Thyroid gland (tissue), 4 donors: ENCODE data around the gene LORICRIN. TPM values are rescaled to one million over a fixed set of nuclear protein-coding genes. Genes with fewer than 3 reads are reported as not detected.

Experiments used
- DNase-seq, 2 donors: peaks; one replicate each; pipeline ENCODE4 v3.0.0-alpha.2; 2019
- H3K27ac ChIP-seq, 3 donors: fragments of 200-600 bp; sonication (generic); 1 replicate in 2 of 3; 2 replicates in 1 of 3; pipeline ENCODE4 v1.5.1; 2016 to 2019; ENCODE audit warnings: mild to moderate bottlenecking in 1 of 3, moderate library complexity in 1 of 3
- H3K27me3 ChIP-seq: fragments of 200-600 bp; sonication (generic); one replicate; pipeline ENCODE4 v1.5.1; 2019
- H3K36me3 ChIP-seq, 2 donors: fragments of 200-600 bp; sonication (generic); one replicate each; pipeline ENCODE4 v1.5.1; 2016 to 2019
- H3K4me1 ChIP-seq, 2 donors: fragments of 200-600 bp; sonication (generic); one replicate each; pipeline ENCODE4 v1.5.1; 2017 to 2019
- H3K4me3 ChIP-seq, 3 donors: fragments of 200-600 bp; sonication (generic); replicated peaks in 1 of 3; 1 replicate in 2 of 3; 2 replicates in 1 of 3; pipeline ENCODE4 v1.5.1; 2016; ENCODE audit warnings: mild to moderate bottlenecking in 1 of 3
- H3K9me3 ChIP-seq: fragments of 200-600 bp; sonication (generic); one replicate; pipeline ENCODE4 v1.5.1; 2017
- POLR2A ChIP-seq, 2 donors: fragments of 450-650 bp; IDR thresholded peaks; one replicate each; pipeline ENCODE4 v1.6.1; 2017; ENCODE audit warnings: antibody characterized with exemption in 2 of 2, mild to moderate bottlenecking in 2 of 2, moderate library complexity in 1 of 2
- WGBS, 2 donors: methylation state at CpG; one replicate each; pipeline ENCODE4 v1.1.5; 2017; 5-methylcytosine and 5-hydroxymethylcytosine counted together
- intact Hi-C: fragments of 100-400 bp; cut with DNase I; formaldehyde crosslinking; loops from one replicate; pipeline ENCODE4 v1.15.1; 2023
- total RNA-seq, 4 donors: library from RNA; depleted of rRNA; stranded (reverse); fragments of >200 nt; gene quantifications; one replicate each; pipeline ENCODE4 v1.2.3, GENCODE V29; 2016
- TF ChIP-seq, protein P1 (sequence below), 6 experiments: fragments of 200-600 bp in 3 of 6; fragments of 450-650 bp in 3 of 6; sonication (generic) in 3 of 6; IDR thresholded peaks; one replicate each; pipeline ENCODE4 v1.5.1; 2016 to 2019; ENCODE audit warnings: antibody characterized with exemption in 6 of 6, mild to moderate bottlenecking in 2 of 6, inconsistent platforms in 1 of 6, moderate library complexity in 1 of 6

The LORICRIN gene
- total RNA-seq, 4 donors from 2014 or later: not detected

DNA sequence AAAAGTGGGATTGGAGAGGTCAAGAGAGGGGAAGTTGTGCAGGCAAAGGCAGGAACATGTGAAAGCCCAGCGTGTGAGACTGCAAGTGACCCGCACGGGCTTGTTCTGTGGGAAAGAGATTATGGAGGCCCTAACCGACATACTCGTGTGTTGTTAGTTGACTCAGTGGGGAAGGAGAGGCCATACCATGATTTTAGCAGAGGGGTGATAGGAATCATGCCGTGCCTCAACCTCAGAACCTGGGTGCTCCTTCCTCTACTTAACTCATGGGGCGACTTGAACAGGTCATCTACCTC lies 33.9 kb downstream of the LORICRIN start:
- Histone ChIP-seq H3K36me3 (no peaks in the 10 kb centered on the region), H3K4me1 (no peaks in the 10 kb centered on the region), H3K27ac (no peak overlapping the region), H3K27me3 (no peaks in the 10 kb centered on the region), H3K9me3 (no peaks in the 10 kb centered on the region), H3K4me3 (no peak overlapping the region)
- intact Hi-C loops: no loop called here
- TF ChIP-seq, protein P1, sequence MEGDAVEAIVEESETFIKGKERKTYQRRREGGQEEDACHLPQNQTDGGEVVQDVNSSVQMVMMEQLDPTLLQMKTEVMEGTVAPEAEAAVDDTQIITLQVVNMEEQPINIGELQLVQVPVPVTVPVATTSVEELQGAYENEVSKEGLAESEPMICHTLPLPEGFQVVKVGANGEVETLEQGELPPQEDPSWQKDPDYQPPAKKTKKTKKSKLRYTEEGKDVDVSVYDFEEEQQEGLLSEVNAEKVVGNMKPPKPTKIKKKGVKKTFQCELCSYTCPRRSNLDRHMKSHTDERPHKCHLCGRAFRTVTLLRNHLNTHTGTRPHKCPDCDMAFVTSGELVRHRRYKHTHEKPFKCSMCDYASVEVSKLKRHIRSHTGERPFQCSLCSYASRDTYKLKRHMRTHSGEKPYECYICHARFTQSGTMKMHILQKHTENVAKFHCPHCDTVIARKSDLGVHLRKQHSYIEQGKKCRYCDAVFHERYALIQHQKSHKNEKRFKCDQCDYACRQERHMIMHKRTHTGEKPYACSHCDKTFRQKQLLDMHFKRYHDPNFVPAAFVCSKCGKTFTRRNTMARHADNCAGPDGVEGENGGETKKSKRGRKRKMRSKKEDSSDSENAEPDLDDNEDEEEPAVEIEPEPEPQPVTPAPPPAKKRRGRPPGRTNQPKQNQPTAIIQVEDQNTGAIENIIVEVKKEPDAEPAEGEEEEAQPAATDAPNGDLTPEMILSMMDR (IDR thresholded peaks at IDR 0.05): no peak
- TF ChIP-seq POLR2A (IDR thresholded peaks at IDR 0.05): no peak
- 60 to 63% methylated on average over 7 of the region's 7 CpGs for WGBS, 2 donors
- no peak for DNase-seq

DNA sequence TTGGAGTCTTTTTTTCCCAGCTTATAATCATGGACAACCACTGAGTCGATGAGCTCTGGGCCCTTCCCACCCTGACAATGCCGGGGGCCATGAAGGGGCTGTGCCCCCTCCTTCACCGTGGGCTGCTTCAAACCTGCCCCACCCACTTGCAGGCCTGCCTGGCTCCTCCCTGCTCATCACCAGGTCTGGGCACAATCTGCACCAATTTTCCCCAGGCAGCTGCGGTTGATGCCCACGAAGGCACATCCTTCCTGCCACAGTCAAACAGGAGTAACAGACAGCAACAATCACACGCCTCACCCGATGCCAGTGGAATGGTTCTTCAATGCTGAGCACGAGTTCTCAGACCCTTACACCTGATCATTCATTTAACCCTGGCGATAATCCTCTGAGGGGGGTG lies 34.4 kb downstream of the LORICRIN start:
- TF ChIP-seq, protein P1 (IDR thresholded peaks at IDR 0.05): no peak
- no peak for TF ChIP-seq POLR2A (IDR thresholded peaks at IDR 0.05)
- Histone ChIP-seq H3K27ac (no peak overlapping the region), H3K9me3 (no peaks in the 10 kb centered on the region), H3K27me3 (no peaks in the 10 kb centered on the region), H3K4me1 (no peaks in the 10 kb centered on the region), H3K36me3 (no peaks in the 10 kb centered on the region), H3K4me3 (no peak overlapping the region)
- DNase-seq: no peak
- WGBS, 2 donors: 67 to 73% methylated on average over 9 of the region's 9 CpGs
- intact Hi-C loops: no loop called here

DNA sequence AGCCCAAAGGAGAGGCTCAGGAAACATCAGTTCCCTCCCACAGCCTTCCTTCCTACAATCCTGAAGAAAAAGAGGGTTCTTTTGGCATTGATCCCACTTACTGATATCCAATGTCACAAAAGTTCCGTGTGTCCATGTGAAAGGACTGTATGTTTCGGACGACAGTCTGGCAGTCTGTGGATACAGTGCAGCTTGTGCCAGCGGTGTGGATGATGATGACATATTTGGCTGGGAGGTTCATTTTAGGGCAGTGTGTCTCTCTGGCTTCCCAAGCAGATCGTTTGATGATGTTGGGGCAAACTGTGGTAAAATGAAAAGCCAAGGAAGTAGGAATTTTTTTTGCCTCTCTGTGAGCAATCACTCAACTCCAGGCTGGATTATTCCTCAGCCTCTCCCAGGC lies 42.8 kb downstream of the LORICRIN start:
- Histone ChIP-seq H3K36me3 (no peaks in the 10 kb centered on the region), H3K27me3 (no peaks in the 10 kb centered on the region), H3K4me1 (no peaks in the 10 kb centered on the region), H3K27ac (no peak overlapping the region), H3K4me3 (no peak overlapping the region), H3K9me3 (no peaks in the 10 kb centered on the region)
- 82 to 89% methylated on average over 5 of the region's 5 CpGs for WGBS, 2 donors
- TF ChIP-seq, protein P1 (IDR thresholded peaks at IDR 0.05): no peak
- TF ChIP-seq POLR2A (IDR thresholded peaks at IDR 0.05): no peak
- no peak for DNase-seq
- intact Hi-C loops: no loop called here

DNA sequence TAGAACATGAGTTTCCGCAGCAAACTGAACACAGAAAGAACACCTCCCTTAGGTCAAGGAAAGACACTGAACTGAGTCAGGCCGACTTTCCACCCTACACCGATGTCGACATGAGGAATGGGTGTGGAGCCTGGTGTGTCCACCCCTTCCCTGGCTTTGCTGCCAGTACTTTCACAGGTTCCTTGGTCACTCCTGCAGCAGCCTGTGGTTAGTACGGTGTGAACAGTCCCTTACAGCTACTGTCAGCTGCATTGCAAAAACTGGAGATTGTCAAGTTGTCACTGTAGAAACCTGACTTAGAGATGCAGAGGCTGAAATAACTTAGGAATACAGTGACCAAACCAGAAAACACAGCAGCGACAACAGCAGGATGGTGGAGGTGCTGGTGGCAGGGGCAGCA lies 46.2 kb downstream of the LORICRIN start:
- Histone ChIP-seq H3K9me3 (no peaks in the 10 kb centered on the region), H3K27ac (no peak overlapping the region), H3K27me3 (no peaks in the 10 kb centered on the region), H3K4me3 (no peak overlapping the region), H3K36me3 (no peaks in the 10 kb centered on the region), H3K4me1 (no peaks in the 10 kb centered on the region)
- WGBS, 2 donors: 88 to 93% methylated on average over 6 of the region's 6 CpGs
- no peak for DNase-seq
- no peak for TF ChIP-seq POLR2A (IDR thresholded peaks at IDR 0.05)
- intact Hi-C loops: no loop called here

DNA sequence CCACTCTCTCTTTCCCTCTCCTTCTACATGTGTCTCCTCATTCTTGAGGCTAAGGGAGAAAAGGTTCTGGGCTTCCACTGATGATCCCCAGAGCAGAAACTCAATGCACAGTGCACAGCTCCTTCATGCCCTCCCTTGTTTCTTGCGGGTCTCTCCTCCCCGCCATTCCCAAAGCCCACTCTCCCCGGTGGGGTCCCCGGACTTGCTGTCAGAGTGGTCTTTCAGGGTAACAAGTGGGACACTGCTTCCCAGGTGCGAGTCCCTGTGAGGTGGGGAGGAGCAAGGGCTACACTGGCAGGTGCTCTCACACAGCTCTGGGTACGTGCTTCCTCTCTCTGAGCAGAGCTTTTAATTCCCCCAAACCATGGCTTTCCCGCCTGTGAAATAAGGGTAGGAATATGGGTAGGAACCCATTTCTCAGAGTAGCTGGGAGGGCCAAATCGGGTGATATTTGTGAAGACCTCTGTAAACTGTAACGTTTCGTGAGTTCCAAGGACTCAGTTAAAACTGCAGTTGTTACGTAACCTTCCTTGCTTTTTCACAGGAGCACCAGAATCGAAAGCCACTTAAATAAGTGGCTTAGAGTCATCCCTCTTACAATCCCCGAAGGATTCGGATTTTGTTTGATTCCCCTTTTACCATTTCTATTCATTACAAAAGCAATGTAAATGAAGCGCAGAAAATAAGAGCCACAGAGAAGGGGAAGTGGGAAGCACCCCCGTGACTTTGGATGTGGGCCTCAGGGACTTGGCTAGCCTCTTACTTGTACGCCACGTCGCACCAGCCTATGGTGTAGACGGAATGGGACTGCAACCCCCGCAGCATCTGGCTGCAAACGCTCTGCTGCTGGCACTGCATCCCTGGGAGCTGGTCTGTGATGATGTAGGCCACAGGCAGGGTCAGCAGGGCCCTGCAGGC lies 47.1 kb downstream of the LORICRIN start:
- 84 to 88% methylated on average over 22 of the region's 22 CpGs for WGBS, 2 donors
- no peaks in the 10 kb centered on the region for H3K27me3 ChIP-seq
- no peak overlapping the region for H3K27ac ChIP-seq
- H3K4me1 ChIP-seq: no peaks in the 10 kb centered on the region
- no peaks in the 10 kb centered on the region for H3K36me3 ChIP-seq
- H3K9me3 ChIP-seq: no peaks in the 10 kb centered on the region
- no peak overlapping the region for H3K4me3 ChIP-seq
- TF ChIP-seq, protein P1 (IDR thresholded peaks at IDR 0.05): no peak
- TF ChIP-seq POLR2A (IDR thresholded peaks at IDR 0.05): no peak
- intact Hi-C loops: no loop called here
- DNase-seq: no peak
